Omental fat pad (tissue), 4 donors: ENCODE results near the gene C13orf46. TPM values are rescaled to one million over a fixed set of nuclear protein-coding genes. Genes with fewer than 3 reads are reported as not detected.

Experiments used
- ATAC-seq: fragments of 150-250 bp; one replicate; pipeline ENCODE4 v1.9.1; 2016; ENCODE audit warnings: mild to moderate bottlenecking, moderate library complexity; ENCODE audit not compliant: low FRiP score
- DNase-seq: peaks from one replicate; pipeline ENCODE4 v3.0.0-alpha.2; 2019; ENCODE audit warnings: low spot score
- total RNA-seq, 4 donors: library from RNA; depleted of rRNA; stranded (reverse); fragments of >200 nt; gene quantifications; one replicate each; pipeline ENCODE4 v1.1.0, GENCODE V29; 2016
- TF ChIP-seq, protein P1 (sequence below), 3 donors: fragments of 450-650 bp; IDR thresholded peaks; one replicate each; pipeline ENCODE4 v1.5.1; 2016 to 2017; ENCODE audit warnings: antibody characterized with exemption in 3 of 3, mild to moderate bottlenecking in 3 of 3, moderate library complexity in 2 of 3

The C13orf46 gene
- total RNA-seq, 4 donors from 2014 or later: 0.13 to 6.9 (median 1.6) TPM

DNA sequence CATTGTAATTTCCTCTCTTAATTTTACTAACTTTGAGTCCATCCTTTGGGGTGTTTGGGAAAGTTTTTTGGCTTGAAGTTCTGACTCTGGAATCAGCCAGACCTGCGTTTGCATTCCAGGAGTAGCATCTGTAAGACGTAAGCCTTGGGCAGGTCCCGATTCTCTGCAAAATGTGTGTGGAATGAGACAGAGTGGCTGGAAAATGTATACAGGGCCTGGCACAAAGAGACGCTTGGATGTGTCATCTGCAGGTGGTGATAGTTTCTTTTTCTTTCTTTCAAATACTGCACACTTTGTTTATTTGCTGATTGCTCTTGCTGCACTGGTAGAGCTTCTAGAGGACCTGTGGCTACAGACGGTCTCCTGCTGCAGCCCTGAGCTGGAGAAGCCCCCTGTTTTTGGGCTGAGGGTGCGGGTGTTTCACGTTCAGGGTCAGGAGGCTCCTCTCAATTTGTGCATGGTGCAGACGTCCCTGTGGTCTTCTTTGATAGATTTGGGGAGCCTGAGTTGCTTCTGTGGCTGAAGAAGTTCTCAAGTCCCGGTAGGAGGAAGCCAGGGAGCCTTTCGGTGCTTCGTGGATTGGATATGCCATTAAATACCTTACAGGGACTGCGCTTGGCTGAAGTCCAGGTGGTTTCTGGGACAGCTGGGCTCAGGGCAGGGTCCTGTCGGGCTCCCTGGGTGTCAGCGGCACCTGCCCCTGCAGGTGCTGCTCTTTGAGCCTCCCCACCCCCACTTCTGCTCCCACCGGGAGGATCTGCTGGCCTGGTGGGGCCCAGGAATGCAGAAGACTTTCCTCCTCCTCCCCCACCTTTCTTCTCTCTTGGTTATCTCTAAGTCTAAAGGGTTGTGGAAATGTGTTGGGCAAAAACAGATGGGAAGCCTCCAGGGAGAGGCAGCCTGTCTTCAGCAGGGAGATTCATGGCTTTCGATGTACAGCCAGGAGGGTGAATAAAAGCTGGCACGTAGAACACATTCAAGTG lies 66.0 kb downstream of the C13orf46 start:
- TF ChIP-seq, protein P1, sequence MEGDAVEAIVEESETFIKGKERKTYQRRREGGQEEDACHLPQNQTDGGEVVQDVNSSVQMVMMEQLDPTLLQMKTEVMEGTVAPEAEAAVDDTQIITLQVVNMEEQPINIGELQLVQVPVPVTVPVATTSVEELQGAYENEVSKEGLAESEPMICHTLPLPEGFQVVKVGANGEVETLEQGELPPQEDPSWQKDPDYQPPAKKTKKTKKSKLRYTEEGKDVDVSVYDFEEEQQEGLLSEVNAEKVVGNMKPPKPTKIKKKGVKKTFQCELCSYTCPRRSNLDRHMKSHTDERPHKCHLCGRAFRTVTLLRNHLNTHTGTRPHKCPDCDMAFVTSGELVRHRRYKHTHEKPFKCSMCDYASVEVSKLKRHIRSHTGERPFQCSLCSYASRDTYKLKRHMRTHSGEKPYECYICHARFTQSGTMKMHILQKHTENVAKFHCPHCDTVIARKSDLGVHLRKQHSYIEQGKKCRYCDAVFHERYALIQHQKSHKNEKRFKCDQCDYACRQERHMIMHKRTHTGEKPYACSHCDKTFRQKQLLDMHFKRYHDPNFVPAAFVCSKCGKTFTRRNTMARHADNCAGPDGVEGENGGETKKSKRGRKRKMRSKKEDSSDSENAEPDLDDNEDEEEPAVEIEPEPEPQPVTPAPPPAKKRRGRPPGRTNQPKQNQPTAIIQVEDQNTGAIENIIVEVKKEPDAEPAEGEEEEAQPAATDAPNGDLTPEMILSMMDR (IDR thresholded peaks at IDR 0.05): no peak
- DNase-seq (peak; percentile 18), ATAC-seq (peak; percentile 62)

DNA sequence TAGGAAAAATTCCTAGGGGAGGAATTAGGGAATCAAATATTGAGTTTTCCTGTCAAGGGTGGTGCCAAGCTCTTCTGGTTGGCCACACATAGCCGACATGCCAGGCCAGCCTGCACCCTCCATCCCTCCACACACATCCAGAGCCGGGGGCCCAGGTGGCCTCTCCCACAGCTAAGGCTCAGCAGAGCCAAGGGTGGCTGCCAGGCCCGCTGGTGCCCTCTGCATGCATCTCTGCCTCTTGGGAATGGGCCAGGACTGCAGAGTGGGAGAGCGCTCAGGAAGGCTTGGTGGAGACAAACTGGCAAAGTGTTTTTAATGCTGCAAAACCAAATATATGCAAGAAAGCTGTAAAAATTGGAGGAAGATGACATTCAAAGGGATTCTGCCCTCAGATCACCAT lies 67.3 kb downstream of the C13orf46 start:
- ATAC-seq (no peak), DNase-seq (peak; percentile 18)

DNA sequence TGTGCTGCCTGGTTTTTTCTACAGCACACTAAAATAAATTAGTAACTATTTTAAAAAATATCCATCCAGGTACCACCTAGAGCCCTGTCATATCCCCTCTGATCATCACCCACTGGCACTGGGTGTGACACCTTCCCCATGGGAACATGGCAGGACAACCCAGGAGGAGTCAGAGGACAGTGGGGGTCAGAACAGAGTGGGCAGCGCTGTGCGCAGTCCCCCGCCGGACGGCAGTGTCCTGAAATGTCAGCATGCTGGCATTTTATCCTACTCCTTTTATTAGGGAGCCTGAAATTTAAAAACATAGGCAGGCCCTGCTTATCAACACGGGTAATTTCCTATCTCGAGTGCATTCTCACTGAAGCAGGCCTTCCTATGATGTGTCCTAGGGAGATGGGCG lies 67.9 kb downstream of the C13orf46 start:
- DNase-seq: peak; percentile 5
- no peak for ATAC-seq
- TF ChIP-seq, protein P1 (IDR thresholded peaks at IDR 0.05): no peak

More for the DNA sequence above, 67.3 kb downstream of the C13orf46 start:
- TF ChIP-seq, protein P1 (IDR thresholded peaks at IDR 0.05): no peak

DNA sequence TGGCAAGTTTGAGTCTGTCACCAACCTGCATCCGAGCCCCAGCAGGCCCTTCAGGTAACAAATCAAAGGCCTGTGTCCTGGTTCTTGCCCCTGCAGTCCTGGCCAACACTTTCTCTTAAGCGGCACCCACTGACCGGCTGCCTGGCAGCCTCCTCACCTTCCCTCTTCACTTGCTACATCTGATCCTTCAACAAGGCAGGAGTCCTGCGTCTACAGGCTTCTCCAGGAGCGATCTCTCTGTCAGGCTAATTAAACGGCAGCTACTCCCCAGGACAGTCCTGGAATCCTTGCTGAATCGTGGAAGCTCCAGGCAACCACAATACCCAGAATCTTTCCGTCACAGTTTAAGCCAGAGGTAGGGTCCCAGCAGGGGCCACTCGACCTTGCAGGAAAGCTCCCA lies 68.9 kb downstream of the C13orf46 start:
- TF ChIP-seq, protein P1 (IDR thresholded peaks at IDR 0.05): no peak
- ATAC-seq: no peak
- DNase-seq: peak; percentile 16

DNA sequence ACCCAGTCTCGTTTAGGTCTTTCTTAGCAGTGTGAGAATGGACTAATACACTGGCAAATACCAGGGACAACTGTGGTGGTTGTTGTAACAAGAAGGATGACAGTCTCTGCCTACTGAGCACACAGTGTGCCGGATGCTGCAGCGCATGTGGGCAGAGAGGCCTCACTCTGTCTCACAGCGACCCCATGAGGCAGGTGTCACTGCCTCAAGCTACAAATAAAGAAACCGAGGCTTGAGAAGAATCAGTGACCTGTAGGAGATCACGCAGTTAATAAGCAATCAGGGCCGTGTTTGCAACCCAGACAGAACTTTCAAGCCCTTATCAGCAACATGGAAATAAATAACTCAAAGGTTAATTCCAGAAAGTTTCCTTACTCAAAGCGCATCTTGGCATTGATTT lies 69.5 kb downstream of the C13orf46 start:
- TF ChIP-seq, protein P1 (IDR thresholded peaks at IDR 0.05): no peak
- peak; percentile 39 for DNase-seq
- peak; percentile 62 for ATAC-seq

DNA sequence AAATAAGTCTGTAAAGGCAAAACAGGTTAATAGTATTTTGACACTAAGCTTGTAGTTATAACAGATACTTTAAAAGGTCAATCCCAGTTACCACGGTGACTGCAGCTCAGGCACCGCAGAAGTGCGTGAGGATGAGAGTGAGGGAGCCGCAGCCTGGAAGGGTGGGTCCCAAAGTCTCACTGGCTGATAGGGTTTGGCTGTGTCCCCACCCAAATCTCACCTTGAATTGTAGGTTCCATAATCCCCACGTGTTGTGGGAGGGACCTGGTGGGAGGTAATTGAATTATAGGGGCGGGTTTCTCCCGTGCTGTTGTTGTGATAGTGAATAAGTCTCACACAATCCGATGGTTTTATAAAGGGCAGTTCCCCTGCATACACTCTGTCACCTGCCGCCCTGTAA lies 70.0 kb downstream of the C13orf46 start:
- TF ChIP-seq, protein P1 (IDR thresholded peaks at IDR 0.05): no peak
- DNase-seq (peak; percentile 1), ATAC-seq (no peak)

Other genes with a start within 250 kb of the C13orf46 start
- gene TMEM255B, start 214.8 kb downstream of the C13orf46 start, total RNA-seq: 10 to 100 TPM in 2 of 4 donors, 1 to 10 TPM in 2; 2.7 to 19.1 (median 11.7) TPM
- gene GAS6, start 110.0 kb downstream of the C13orf46 start, total RNA-seq: 100 to 1,000 TPM; 129 to 207 (median 164) TPM
- 10 to 100 TPM; 28.1 to 73.4 (median 56.8) TPM for gene RASA3, start 158.5 kb upstream of the C13orf46 start, total RNA-seq
- not detected for gene CFAP97D2, start 205.2 kb upstream of the C13orf46 start, total RNA-seq